NCI-H2081 treated with DMSO at 0.1 percent for 48 hours (cell line): Measurements from ENCODE around the gene KIAA1191.
"Not testable (repeated sequence)": the region's sequence is repeated elsewhere in the genome, so short reads cannot be mapped to it uniquely, and the experiment has no call there.

Source experiments
- DNase-seq: peaks from one replicate; lab custom pipeline; 2025; lab: John Stamatoyannopoulos, UW

KIAA1191 gene, protein sequence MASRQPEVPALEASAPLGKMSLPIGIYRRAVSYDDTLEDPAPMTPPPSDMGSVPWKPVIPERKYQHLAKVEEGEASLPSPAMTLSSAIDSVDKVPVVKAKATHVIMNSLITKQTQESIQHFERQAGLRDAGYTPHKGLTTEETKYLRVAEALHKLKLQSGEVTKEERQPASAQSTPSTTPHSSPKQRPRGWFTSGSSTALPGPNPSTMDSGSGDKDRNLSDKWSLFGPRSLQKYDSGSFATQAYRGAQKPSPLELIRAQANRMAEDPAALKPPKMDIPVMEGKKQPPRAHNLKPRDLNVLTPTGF

DNA sequence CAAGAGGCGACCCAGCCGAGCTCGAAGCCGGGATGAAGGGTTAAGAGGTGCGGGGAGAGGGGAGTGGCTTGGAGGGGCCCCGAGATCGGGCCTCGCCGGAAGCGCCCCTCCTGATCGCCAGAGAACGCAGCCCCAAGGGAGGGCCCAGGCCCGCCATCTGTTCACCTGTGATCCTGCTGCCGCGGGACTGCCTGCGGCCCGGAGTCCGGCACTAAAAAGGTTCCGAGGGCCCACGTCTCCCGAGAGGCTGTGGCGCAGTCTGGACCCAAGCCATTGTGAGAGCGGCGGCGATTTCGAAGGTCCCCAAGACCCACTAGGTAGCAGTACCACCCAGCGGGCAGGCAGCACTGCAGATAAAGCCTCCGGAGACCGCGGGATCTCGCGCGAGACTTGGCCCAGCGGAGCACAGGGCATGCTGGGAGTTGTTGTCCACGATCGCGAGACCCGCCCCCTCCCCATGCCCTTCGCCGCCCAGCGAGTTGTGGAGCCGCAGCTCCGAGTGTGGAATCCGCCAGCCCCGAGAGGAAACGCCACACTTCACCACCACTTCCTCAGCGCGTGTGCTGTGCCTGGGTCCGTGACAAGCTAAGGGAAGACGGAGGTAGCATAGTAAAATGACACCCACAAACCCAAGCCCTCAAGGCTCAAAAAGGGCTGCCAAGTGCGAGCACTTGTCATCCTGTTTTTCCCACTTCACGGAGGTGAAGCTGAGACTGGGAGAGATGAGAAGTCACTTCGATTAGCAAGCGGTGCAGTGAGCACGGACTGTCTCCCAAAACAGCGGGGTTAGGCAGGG lies at the start of gene KIAA1191:
KIAA1191 (minus strand) TSS at position 328 of the 796 bp plus-strand sequence. CDS start 2,256 bp downstream, outside the sequence.
- peak; percentile 50 for DNase-seq

DNA sequence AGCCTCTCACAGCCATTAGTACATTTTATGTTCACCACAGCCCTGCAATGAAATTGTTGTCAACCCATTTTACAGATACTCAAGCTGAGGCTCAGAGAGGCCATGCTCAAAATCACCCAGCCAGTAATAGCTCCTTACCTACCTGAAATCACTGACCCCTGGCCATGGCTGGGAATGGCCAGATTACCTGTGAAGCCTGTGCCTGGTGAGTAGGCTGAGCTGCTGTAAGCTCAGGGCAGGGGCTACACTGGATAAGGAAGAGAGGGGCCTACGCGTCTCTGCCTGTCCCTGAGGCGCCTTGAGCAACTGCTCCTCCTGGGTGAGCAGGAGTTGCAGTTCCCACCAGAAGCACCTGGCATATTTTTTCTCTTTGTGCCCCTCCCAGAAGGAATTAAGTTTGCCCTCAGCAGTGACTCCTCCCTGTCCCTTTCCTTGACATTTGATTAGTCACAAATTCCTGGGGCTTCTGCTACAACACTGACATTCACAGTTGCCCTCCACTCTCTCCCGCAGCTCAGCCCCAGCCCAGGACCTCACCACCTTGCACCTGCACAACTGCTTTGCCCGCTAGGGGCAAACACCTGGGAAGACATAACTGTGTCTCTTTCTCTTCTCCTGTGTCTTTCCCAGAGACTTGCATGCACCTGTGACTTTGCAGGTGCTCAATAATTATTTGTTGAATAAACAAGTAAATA lies 49.1 kb upstream of the KIAA1191 start:
- no peak for DNase-seq

- no peak for DNase-seq
Observed at GRCh38 chr5:176409765-176410164, 48.2 kb upstream of the KIAA1191 start.

GRCh38 chr5:176408590-176408989 lies 47.0 kb upstream of the KIAA1191 start:
- DNase-seq = no peak

- DNase-seq = not testable (repeated sequence)
Observed at GRCh38 chr5:176408252-176408573, 46.6 kb upstream of the KIAA1191 start.

DNA sequence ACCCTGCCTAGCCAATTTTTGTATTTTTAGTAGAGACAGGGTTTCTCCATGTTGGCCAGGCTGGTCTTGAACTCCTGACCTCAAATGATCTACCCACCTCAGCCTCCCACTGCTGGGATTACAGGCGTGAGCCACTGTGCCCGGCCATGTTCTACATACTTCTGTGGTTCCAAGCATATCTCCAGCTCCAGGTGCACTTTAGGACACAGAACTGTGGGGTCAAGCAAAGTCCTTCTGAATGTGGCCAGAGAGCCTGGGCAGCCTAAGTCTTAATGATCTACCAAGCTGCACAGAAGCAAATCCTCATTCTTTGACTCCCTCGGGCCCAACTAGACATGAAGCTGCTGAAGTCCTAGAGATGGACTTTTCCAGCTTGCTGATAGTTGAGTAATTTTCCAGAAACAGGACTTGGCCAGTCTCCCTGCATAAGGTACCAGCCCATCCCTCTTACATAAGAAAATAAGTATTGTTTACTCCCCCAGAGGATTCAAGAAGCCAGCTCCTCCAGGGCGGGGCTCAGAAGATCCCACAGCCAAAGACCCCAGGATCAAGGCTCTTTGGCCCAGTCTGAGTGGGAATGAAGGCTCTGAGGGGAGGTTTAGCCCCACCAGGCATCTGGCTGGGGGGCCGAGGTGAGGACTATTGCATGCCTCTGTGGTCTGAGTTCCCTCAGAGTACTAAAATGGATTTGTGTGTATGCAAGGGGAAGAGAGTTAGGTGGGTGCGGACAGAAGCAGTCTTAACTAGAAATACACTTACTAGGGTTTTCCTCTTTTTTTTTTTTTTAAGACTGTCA lies 46.1 kb upstream of the KIAA1191 start:
- DNase-seq = no peak

- DNase-seq = no peak
Observed at GRCh38 chr5:176406436-176407052, 45.0 kb upstream of the KIAA1191 start.

DNA sequence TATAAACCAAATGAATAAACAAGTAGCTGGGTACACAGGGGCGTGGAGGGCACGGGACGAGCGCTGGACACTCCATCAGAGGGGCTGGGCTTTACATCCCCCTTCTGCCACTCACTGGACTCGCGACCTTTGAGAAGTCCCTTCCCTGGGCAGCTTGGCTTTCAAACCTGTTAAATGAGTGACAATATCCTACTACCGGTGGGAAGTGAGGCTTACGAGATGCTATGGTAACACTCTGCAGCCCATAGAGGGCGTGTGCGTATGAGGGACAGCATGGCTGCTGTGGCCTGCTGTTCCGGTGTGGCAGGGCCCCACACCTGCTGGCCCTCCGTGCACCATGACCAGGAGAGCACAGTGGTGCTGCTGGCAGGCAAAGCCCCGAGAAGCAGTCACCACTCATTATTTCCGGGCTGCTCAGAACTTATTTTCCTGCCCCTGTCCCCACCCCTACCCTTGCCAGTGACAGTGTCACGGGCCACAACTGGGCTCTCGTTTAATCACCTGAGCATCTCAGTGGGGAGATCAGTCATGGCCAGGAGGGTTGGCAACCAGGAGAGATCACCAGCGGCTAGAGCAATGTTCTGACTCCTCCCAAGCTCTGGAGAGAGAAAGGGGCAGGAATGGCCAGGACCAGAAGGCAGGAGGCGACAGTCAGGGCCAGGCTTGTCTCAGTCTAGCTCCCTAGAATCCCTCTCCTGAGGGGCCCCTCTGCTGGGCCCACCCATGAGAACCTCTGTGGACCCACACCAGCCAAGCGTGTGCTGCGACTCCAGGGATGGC lies 44.3 kb upstream of the KIAA1191 start:
- no peak for DNase-seq

GRCh38 chr5:176401281-176402205 lies 40.0 kb upstream of the KIAA1191 start:
- no peak for DNase-seq

GRCh38 chr5:176400382-176401156 lies 39.0 kb upstream of the KIAA1191 start:
- DNase-seq = no peak

DNA sequence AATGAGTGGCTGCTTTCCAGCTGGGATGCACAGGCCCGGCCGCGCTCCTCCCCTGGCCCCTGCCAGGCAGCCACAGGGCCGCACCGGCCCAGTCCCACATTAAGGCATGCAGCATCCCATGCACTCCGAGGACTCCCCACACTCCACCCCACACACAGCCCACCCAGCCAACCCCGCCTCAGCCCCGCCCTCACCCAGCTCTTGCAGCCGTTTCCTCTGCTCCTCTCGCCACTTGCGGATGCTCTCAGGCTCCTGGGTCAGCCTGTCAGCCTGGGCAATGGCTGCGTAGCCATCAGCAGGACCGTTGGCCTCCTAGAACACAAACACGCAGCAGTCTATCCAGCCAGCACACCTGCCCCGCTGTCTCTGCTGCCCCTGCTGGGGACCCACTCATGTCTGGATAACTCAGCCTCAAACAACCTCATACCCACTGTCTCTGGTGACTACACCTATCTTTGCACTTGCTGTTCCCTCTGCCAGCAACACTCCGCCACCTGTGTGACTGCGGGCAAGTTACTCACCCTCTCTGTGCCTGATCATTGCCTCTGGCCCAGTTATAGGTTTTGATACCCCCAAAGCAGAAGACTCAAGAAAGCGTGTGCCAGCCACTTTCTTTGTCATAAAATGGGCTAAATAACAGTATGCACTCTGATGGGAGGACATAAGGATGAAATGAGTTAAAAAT lies 36.3 kb upstream of the KIAA1191 start:
- no peak for DNase-seq

GRCh38 chr5:176396330-176396729 lies 34.8 kb upstream of the KIAA1191 start:
- DNase-seq = no peak

DNA sequence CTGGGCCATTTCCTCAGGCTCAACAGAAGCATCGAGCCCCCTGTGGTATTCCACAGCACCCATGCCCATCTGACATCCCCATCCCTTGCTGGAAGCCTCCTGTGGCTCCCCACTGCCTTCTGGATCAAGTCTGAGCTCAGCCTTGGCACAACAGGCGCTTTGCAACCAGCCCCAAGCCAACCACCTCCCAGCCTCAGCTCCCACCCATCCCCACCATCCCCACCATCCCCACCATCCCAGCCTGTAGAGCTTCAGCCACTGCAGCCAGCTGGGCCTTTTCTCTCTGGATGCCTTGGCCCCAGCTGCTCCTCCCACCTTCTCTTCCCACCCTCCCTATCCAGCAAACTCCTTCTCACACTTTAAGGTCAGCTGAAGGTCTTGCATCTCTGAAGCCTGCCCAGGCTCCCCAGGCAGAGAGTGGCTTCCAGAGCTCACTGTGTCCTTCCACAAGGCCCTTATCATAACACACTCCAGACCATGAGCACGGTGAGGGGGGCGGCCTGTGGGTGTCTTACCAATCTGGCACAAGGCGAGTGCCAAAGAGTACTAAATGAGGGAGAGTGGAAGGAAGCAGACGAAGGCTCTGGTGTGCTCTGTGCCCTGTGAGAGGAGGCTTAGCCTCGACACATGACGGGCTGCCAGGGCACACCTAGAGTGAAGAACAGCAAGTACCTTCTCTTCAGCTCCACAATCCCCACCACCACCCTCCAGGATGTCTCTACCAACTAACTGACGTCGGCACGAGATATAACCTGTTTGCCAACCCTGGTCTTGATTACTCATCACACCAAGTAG lies 33.5 kb upstream of the KIAA1191 start:
- DNase-seq = no peak

DNA sequence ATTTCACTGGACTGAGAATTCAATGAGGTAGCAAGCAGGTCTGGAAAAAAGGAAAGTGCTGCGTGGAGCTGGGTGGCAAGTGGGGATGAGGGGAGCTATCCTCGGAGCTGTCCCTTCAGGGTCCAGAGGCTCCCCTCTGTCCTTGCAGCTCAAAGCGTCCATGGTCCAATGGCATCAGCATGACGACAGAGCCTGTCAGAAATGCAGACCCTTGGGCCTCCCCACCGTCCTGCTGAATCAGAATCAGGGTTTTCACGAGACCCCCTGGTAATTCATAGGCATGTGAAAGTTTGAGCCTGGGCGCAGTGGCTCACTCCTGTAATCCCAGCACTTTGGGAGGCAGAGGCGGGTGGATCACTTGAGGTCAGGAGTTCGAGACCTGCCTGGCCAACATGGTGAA lies 32.5 kb upstream of the KIAA1191 start:
- no peak for DNase-seq

DNA sequence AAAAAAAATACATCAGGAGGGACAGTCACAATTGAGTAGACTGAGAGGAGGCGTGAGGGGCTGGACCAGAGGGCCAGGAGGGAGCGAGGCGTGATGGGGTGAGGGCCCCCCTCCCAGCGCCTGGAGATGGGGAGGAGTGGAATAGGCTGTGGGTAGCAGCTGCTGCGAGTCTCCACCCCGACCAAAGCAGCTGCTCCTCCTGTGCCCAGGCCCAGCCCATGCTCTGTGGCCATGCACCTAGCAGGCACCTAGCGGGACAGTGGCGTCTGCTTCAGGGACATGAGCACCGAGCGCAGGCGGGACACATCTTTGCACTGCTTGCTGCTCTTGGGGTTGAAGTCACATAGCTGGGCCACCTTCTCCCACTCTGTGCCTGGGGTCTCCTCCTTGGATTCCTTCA lies 31.0 kb upstream of the KIAA1191 start:
- DNase-seq = no peak

DNA sequence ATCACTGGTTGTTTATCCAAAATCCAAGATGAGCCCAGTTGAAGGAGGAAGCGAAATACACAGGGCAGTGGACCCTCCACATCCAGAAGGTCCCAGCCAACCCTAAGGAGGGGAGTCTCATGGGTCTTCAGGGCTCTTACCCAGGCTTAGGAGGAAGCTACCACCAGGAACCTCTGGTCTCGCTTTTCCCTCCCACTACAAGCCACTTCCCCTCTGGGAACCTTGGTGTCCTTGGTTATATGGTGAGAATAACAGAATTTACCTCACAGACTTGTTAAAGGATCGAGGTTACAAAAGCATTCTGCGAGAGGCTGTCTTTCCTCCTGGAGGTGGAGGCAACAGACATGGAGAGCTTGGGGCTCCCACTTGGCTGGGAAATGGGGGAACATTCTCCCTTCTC lies 30.4 kb upstream of the KIAA1191 start:
- no peak for DNase-seq

GRCh38 chr5:176391479-176391878 lies 29.9 kb upstream of the KIAA1191 start:
- DNase-seq = no peak
